Neural progenitor cell (in vitro differentiated cells): ENCODE data around the gene TRIM5. TPM values are rescaled to one million over a fixed set of nuclear protein-coding genes. Genes with fewer than 3 reads are reported as not detected.

Experiments used
- DNase-seq: peaks from one replicate; pipeline ENCODE4 v3.0.0-alpha.2; 2016; ENCODE audit warnings: low spot score
- H2AFZ ChIP-seq: fragments of 200-600 bp; sonication (generic); replicated peaks from 2 replicates; pipeline ENCODE4 v1.6.1; 2016; ENCODE audit warnings: antibody characterized with exemption
- H3F3A ChIP-seq: fragments of 200-600 bp; sonication (generic); 2 replicates; pipeline ENCODE4 v1.6.1; 2016; ENCODE audit warnings: antibody characterized with exemption, low read depth
- H3K27ac ChIP-seq: fragments of 200-600 bp; sonication (generic); 2 replicates; pipeline ENCODE4 v1.5.1; 2016; ENCODE audit warnings: mild to moderate bottlenecking
- H3K27me3 ChIP-seq: fragments of 200-600 bp; sonication (generic); 2 replicates; pipeline ENCODE4 v1.6.1; 2016; ENCODE audit warnings: mild to moderate bottlenecking, moderate library complexity
- H3K36me3 ChIP-seq: fragments of 200-600 bp; sonication (generic); 2 replicates; pipeline ENCODE4 v1.5.1; 2016
- H3K4me1 ChIP-seq: fragments of 200-600 bp; sonication (generic); 2 replicates; pipeline ENCODE4 v1.6.1; 2016; ENCODE audit warnings: mixed run types
- H3K4me2 ChIP-seq: fragments of 200-600 bp; sonication (generic); 2 replicates; pipeline ENCODE4 v1.6.1; 2016
- H3K4me3 ChIP-seq: fragments of 200-600 bp; sonication (generic); 2 replicates; pipeline ENCODE4 v1.5.1; 2016
- H3K79me2 ChIP-seq: fragments of 200-600 bp; sonication (generic); 2 replicates; pipeline ENCODE4 v1.6.1; 2016; ENCODE audit warnings: low read depth
- H3K9ac ChIP-seq: fragments of 200-600 bp; sonication (generic); 2 replicates; pipeline ENCODE4 v1.6.1; 2016
- H3K9me3 ChIP-seq: fragments of 200-600 bp; sonication (generic); 2 replicates; pipeline ENCODE4 v1.5.1; 2016; ENCODE audit warnings: low read depth
- H4K20me1 ChIP-seq: fragments of 200-600 bp; sonication (generic); 2 replicates; pipeline ENCODE4 v1.6.1; 2016; ENCODE audit warnings: low read depth
- H3K27ac Mint-ChIP-seq: 3 replicates; pipeline ENCODE4 v1.8.0; 2021; ENCODE audit warnings: mixed read lengths
- H3K27me3 Mint-ChIP-seq: 2 replicates; pipeline ENCODE4 v1.8.0; 2022; ENCODE audit warnings: low read depth, mild to moderate bottlenecking, inconsistent platforms, moderate library complexity, mixed read lengths; ENCODE audit not compliant: insufficient read depth
- H3K36me3 Mint-ChIP-seq: 3 replicates; pipeline ENCODE4 v1.8.0; 2021; ENCODE audit warnings: mixed read lengths
- H3K4me1 Mint-ChIP-seq: 3 replicates; pipeline ENCODE4 v1.8.0; 2021; ENCODE audit warnings: mixed read lengths
- H3K4me3 Mint-ChIP-seq: 3 replicates; pipeline ENCODE4 v1.8.0; 2021; ENCODE audit warnings: mild to moderate bottlenecking, moderate library complexity, mixed read lengths
- H3K9me3 Mint-ChIP-seq: 3 replicates; pipeline ENCODE4 v1.8.0; 2020; ENCODE audit warnings: mixed read lengths
- EZH2 ChIP-seq: fragments of 200-600 bp; sonication (generic); IDR thresholded peaks from 2 replicates; pipeline ENCODE4 v1.6.1; 2017; ENCODE audit warnings: antibody characterized with exemption, mild to moderate bottlenecking, moderate library complexity
- EZH2phosphoT487 ChIP-seq: fragments of 200-600 bp; sonication (generic); IDR thresholded peaks from 2 replicates; pipeline ENCODE4 v1.6.1; 2017; ENCODE audit warnings: antibody characterized with exemption
- total RNA-seq: library from RNA; depleted of rRNA; stranded (reverse); fragments of >200 nt; gene quantifications from 2 replicates; pipeline ENCODE4 v1.2.3, GENCODE V29; 2015; ENCODE audit warnings: low replicate concordance
- TF ChIP-seq, protein P1 (sequence below): fragments of 200-600 bp; sonication (generic); IDR thresholded peaks from 2 replicates; pipeline ENCODE4 v1.5.1; 2017; ENCODE audit warnings: antibody characterized with exemption, mild to moderate bottlenecking

TRIM5 gene
- total RNA-seq, 1 donor from 2014 or later = 24.5 TPM

DNA sequence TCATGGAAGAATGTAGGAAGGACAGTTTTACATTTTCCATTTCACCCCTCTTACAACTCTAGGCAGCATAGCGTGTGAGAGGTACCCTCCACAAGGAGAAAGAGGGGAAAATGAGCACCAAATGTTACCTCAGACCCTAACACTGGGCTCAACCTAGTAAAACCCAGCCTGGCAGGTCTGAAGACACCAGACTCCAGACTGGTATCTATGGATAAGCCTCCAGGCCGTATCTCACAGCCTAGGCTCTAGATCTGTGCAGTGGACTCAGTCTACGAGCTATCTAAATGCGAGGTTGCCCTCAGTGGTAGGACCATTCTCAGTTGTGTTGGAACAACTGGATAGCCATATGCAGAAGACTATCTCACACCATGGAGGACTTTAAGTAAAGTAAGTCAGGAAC is 10.5 kb downstream of the TRIM5 start:
- Histone ChIP-seq H3K4me1 (no peaks in the 10 kb centered on the region), H3K79me2 (peaks cover 6% of the 10 kb centered on the region), H3K9me3 (no peaks in the 10 kb centered on the region), H2AFZ (no peak overlapping the region), H3K4me3 (no peak overlapping the region), H3K27me3 (no peaks in the 10 kb centered on the region), H3K4me2 (no peak overlapping the region), H3K36me3 (peaks cover 15% of the 10 kb centered on the region), H3K9ac (no peak overlapping the region), H4K20me1 (no peaks in the 10 kb centered on the region), H3K27ac (no peak overlapping the region), H3F3A (no peaks in the 10 kb centered on the region)
- no peak for TF ChIP-seq EZH2
- no peak for TF ChIP-seq EZH2phosphoT487
- TF ChIP-seq, protein P1, sequence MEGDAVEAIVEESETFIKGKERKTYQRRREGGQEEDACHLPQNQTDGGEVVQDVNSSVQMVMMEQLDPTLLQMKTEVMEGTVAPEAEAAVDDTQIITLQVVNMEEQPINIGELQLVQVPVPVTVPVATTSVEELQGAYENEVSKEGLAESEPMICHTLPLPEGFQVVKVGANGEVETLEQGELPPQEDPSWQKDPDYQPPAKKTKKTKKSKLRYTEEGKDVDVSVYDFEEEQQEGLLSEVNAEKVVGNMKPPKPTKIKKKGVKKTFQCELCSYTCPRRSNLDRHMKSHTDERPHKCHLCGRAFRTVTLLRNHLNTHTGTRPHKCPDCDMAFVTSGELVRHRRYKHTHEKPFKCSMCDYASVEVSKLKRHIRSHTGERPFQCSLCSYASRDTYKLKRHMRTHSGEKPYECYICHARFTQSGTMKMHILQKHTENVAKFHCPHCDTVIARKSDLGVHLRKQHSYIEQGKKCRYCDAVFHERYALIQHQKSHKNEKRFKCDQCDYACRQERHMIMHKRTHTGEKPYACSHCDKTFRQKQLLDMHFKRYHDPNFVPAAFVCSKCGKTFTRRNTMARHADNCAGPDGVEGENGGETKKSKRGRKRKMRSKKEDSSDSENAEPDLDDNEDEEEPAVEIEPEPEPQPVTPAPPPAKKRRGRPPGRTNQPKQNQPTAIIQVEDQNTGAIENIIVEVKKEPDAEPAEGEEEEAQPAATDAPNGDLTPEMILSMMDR = no peak
- Mint-ChIP-seq H3K27me3 (no peaks in the 10 kb centered on the region), H3K4me3 (no peak overlapping the region), H3K36me3 (peaks cover 33% of the 10 kb centered on the region), H3K4me1 (no peaks in the 10 kb centered on the region), H3K27ac (no peak overlapping the region), H3K9me3 (peaks cover 17% of the 10 kb centered on the region)
- no peak for DNase-seq

DNA sequence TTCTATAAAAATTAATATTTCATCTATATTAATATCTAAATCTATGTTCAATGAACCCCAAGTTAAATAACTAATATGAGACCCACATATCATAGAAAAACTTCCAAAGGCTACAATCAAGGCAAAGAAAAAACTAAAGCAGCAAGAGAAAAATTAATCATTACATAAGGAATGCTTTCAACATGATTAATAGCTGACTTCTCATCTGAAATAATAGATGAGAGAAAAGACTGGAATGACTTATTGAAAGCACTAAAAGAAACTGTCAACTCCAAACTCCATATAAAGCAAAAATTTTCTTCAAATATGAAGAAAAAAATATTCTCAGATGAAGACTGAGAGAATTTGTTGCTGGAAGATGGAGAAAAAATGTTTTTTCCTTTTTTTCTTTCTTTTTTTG is 13.0 kb downstream of the TRIM5 start:
- H2AFZ ChIP-seq = no peak overlapping the region
- H3K9me3 Mint-ChIP-seq = peaks cover 7% of the 10 kb centered on the region
- H3K27me3 Mint-ChIP-seq = no peaks in the 10 kb centered on the region
- H3K79me2 ChIP-seq = peaks cover 6% of the 10 kb centered on the region
- H3F3A ChIP-seq = no peaks in the 10 kb centered on the region
- no peaks in the 10 kb centered on the region for H3K4me1 Mint-ChIP-seq
- H3K27me3 ChIP-seq = no peaks in the 10 kb centered on the region
- peaks cover 24% of the 10 kb centered on the region for H3K36me3 Mint-ChIP-seq
- no peak for DNase-seq
- no peaks in the 10 kb centered on the region for H3K4me1 ChIP-seq
- H3K36me3 ChIP-seq = peaks cover 7% of the 10 kb centered on the region
- H3K4me3 ChIP-seq = no peak overlapping the region
- no peak overlapping the region for H3K4me2 ChIP-seq
- no peak overlapping the region for H3K4me3 Mint-ChIP-seq
- H3K27ac Mint-ChIP-seq = no peak overlapping the region
- no peaks in the 10 kb centered on the region for H4K20me1 ChIP-seq
- no peaks in the 10 kb centered on the region for H3K9me3 ChIP-seq
- no peak overlapping the region for H3K27ac ChIP-seq
- TF ChIP-seq EZH2phosphoT487 (no peak), EZH2 (no peak)
- TF ChIP-seq, protein P1 = no peak
- no peak overlapping the region for H3K9ac ChIP-seq

DNA sequence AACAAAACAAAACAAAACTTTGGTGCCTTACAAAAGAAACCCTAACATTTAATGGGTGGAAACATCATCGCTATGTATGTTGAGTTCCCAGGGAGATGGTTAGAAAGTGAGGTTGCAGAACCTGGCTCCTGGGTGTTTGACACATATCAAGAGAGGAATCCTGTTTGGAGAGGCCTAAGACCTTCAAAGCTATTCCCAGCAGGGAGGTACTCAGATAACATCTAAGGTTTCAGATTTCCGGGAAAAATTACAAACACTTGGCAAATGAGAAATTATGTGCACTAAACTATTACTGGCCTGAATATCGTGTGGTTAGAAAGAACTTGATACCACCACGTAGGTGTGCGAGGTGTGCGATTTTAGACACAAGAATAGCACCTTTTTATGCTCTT is 18.5 kb downstream of the TRIM5 start:
- TF ChIP-seq EZH2 = no peak
- no peaks in the 10 kb centered on the region for H3K9me3 ChIP-seq
- H3K4me3 Mint-ChIP-seq = no peak overlapping the region
- H3K36me3 ChIP-seq = no peaks in the 10 kb centered on the region
- H3K4me3 ChIP-seq = no peak overlapping the region
- H3K4me1 Mint-ChIP-seq = no peaks in the 10 kb centered on the region
- H3K79me2 ChIP-seq = no peaks in the 10 kb centered on the region
- H4K20me1 ChIP-seq = no peaks in the 10 kb centered on the region
- H3K27ac Mint-ChIP-seq = no peak overlapping the region
- H3K27me3 ChIP-seq = no peaks in the 10 kb centered on the region
- H3K27me3 Mint-ChIP-seq = no peaks in the 10 kb centered on the region
- H3K36me3 Mint-ChIP-seq = peaks cover 21% of the 10 kb centered on the region
- DNase-seq = no peak
- H3K9me3 Mint-ChIP-seq = no peaks in the 10 kb centered on the region
- no peak overlapping the region for H3K27ac ChIP-seq
- H3K4me2 ChIP-seq = no peak overlapping the region
- no peaks in the 10 kb centered on the region for H3K4me1 ChIP-seq
- H2AFZ ChIP-seq = no peak overlapping the region
- no peak overlapping the region for H3K9ac ChIP-seq
- H3F3A ChIP-seq = no peaks in the 10 kb centered on the region

DNA sequence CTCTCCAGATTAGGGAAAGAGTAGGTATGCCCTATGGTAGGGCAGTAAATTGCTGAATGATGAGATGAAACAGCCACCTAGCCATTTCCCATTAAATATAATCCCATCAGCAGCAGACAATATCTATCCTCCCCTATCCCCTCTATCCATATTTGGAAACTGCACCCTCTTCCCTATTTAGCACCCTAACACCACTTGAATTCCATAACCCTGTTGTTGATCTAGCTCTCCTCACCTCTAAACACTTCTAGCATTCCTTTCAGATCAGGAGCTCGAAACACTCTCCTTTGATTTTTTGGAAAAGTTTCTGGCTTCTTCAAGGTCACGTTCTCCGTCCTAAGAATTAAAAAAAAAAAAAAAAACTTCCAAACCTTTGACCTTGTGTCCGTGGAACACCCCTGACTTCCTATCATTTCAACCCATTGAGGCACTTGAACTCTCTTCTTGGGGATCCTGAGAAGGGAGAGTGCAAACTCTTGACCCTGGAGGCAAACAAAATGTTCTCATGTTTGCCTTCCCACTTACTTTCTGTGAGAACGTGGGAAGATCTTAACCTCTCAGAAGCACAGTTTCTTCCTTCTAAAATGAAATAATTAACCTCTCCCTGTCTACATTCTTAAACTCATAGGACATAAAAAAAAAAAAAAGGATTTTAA is 19.0 kb downstream of the TRIM5 start:
- H3K4me3 ChIP-seq = no peak overlapping the region
- H3K9ac ChIP-seq = no peak overlapping the region
- H3K4me1 ChIP-seq = no peaks in the 10 kb centered on the region
- Mint-ChIP-seq H3K4me3 (no peak overlapping the region), H3K4me1 (no peaks in the 10 kb centered on the region), H3K27ac (no peak overlapping the region), H3K9me3 (no peaks in the 10 kb centered on the region), H3K27me3 (no peaks in the 10 kb centered on the region), H3K36me3 (peaks cover 21% of the 10 kb centered on the region)
- H3K36me3 ChIP-seq = no peaks in the 10 kb centered on the region
- H3K4me2 ChIP-seq = no peak overlapping the region
- TF ChIP-seq EZH2phosphoT487 = no peak
- TF ChIP-seq, protein P1 = no peak
- no peak for TF ChIP-seq EZH2
- H2AFZ ChIP-seq = no peak overlapping the region
- H3F3A ChIP-seq = no peaks in the 10 kb centered on the region
- DNase-seq = no peak
- H3K9me3 ChIP-seq = no peaks in the 10 kb centered on the region
- no peaks in the 10 kb centered on the region for H3K27me3 ChIP-seq
- no peaks in the 10 kb centered on the region for H3K79me2 ChIP-seq
- no peak overlapping the region for H3K27ac ChIP-seq
- H4K20me1 ChIP-seq = no peaks in the 10 kb centered on the region
